Right lobe of liver (tissue), 4 donors: ENCODE data around the gene KCNJ16.

Experiments
- CTCF ChIP-seq, 4 donors: fragments of 200-600 bp in 3 of 4; fragments of 450-650 bp in 1 of 4; IDR thresholded peaks; one replicate each; pipeline versions ENCODE4 v1.5.1 to v1.8.0; 2016 to 2022; ENCODE audit warnings: antibody characterized with exemption in 4 of 4, mild to moderate bottlenecking in 2 of 4
- POLR2A ChIP-seq: fragments of 450-650 bp; IDR thresholded peaks from one replicate; pipeline ENCODE4 v1.6.1; 2017; ENCODE audit warnings: antibody characterized with exemption, mild to moderate bottlenecking
- donor health status: DM: no; HTN: no; CAD: no.
- donor health status: DM: no; HTN: no; CAD: no.
- donor health status: DM: no; HTN: yes; CAD: no.

- TF ChIP-seq CTCF (IDR thresholded peaks at IDR 0.05) (no peak), POLR2A (no peak)
These were observed 91.6 kb downstream of the KCNJ16 start for GRCh38 chr17:70166615-70167014.
